Epithelial cell of proximal tubule (primary cell): ENCODE data around the gene CAPS. TPM values are rescaled to one million over a fixed set of nuclear protein-coding genes. Genes with fewer than 3 reads are reported as not detected.
A peak's percentile ranks its signal among the peaks of the same experiment; 100 is the strongest.

Source experiments
- DNase-seq: peaks from one replicate; pipeline ENCODE4 v3.0.0-alpha.2; 2011; ENCODE audit warnings: low read depth
- H3K4me3 ChIP-seq: 2 replicates; pipeline ENCODE4 v1.5.1; 2011; ENCODE audit warnings: low read depth, mild to moderate bottlenecking, low read length
- total RNA-seq: library from RNA; depleted of rRNA; stranded (reverse); fragments of >200 nt; gene quantifications from 2 replicates; pipeline ENCODE4 v1.2.3, GENCODE V29; 2015
- TF ChIP-seq, protein P1 (sequence below): conservative IDR thresholded peaks from 2 replicates; pipeline ENCODE4 v1.5.1; 2012; ENCODE audit warnings: low read depth, mild to moderate bottlenecking, low read length

CAPS gene
- total RNA-seq, 1 donor from 2014 or later = 4.2 TPM

DNA sequence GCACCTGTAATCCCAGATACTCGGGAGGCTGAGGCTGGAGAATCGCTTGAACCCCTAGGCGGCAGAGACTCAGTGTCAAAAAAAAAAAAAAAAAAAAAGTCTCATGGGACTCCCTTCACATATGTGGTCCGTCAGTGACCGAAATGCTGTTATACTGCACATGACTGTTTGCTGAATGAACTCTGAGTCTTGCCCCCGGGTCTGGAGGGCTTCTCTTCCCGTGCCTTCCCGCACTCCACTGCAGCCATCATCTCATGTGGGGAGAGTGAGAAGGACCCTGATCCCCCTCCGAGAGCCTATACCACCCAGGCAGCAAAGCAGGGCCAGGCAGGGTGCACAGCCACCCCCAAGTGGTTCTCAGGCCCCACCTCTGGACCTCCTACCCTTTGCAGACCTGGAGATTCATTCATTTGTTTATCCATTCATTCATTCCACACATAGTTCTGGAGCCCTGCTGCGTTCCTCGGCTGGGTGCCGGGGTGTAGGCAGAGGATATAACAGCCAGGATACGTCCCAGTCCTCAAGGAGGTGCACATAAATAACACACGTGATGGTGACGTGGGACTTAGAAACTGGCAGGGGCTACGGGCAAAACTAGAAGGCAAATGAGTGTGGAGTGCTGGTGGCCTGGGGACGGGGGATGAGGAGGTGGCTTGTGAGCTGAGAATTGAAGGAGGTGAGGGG is 24.6 kb upstream of the CAPS start:
- H3K4me3 ChIP-seq = no peak overlapping the region
- TF ChIP-seq, protein P1, sequence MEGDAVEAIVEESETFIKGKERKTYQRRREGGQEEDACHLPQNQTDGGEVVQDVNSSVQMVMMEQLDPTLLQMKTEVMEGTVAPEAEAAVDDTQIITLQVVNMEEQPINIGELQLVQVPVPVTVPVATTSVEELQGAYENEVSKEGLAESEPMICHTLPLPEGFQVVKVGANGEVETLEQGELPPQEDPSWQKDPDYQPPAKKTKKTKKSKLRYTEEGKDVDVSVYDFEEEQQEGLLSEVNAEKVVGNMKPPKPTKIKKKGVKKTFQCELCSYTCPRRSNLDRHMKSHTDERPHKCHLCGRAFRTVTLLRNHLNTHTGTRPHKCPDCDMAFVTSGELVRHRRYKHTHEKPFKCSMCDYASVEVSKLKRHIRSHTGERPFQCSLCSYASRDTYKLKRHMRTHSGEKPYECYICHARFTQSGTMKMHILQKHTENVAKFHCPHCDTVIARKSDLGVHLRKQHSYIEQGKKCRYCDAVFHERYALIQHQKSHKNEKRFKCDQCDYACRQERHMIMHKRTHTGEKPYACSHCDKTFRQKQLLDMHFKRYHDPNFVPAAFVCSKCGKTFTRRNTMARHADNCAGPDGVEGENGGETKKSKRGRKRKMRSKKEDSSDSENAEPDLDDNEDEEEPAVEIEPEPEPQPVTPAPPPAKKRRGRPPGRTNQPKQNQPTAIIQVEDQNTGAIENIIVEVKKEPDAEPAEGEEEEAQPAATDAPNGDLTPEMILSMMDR = no peak
- DNase-seq = no peak

DNA sequence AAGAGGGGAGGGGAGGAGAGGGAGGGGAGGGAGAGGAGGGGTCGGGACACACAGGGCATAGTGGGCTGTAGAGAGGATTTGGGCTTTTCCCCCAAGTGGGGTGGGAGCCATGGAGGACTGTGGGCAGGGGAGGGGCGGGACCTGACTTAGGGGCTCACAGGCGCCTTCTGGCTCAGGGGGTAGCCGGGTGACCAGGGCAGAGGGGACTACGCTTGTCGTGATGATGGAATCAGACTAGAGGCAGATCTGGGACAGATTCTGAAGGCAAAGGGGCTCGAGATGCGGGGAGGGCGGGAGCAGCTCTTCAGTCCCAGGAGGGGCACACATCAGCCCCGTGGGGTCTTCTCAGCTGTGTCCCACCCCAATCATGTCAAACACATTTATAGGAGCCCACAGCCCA is 24.0 kb upstream of the CAPS start:
- TF ChIP-seq, protein P1 = no peak
- no peak for DNase-seq

DNA sequence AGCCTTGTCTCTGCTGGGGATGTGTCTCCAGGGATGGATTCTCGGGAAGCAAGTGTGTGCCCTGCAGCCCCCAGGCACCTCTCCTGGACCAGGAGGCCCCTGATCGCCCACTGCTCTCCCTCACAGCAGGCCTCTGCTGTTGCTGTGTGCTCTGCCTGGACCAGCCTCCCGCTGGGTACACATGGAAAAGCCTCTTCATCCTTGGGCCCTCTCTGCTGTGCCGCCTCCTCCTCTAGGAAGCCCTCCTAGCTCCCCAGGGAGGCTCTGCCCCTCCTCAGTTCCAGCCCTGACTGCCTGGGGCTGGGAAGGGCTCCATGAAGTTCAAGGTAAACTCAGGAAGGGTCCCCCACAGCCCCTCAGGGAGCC is 22.5 kb upstream of the CAPS start:
- TF ChIP-seq, protein P1 = no peak
- no peak for DNase-seq

More for the DNA sequence above, 24.0 kb upstream of the CAPS start:
- no peak overlapping the region for H3K4me3 ChIP-seq

DNA sequence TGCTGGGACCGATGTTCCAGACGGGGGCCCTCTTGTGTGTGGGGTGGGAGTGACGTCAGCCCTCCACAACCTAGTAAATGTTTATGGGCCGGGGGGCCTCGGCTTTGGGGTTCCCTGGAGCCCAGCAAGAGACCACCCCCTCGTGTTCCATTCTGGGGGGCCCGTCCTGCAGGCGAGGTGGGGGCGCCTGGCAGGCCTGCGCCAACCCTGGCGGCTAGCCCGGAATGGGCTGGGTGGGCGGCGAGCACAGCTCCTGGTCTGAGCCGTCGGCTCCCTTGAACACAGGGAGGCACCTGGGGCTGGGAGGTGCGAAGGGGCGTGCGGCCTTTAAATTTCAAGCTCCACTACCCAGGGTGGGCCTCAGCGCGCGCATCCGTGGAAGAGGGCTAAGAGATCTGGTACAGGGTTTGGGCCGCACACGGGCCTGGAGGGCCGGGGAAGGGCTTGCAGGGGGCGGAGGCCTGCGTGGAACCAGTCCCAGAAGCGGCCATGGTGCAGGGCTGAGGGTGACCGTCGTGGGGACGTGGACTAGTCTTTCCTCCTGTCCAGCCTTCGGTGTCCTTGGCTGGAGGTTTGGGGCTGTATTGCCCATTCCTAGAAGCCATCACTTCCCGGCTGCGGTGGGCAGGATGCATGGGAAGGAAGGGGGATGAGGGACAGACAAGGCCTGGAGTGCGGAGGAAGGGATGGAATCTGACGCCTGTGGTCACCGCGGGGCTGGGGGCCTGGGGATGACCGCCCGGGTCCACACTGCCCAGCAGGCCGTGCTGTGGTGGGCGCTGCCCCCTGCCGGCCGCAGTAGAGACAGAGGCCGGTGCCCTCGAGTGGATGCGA is 21.9 kb upstream of the CAPS start:
- TF ChIP-seq, protein P1 = peak; percentile 87
- no peak for DNase-seq
- H3K4me3 ChIP-seq = no peak overlapping the region

More for the DNA sequence above, 22.5 kb upstream of the CAPS start:
- no peak overlapping the region for H3K4me3 ChIP-seq

DNA sequence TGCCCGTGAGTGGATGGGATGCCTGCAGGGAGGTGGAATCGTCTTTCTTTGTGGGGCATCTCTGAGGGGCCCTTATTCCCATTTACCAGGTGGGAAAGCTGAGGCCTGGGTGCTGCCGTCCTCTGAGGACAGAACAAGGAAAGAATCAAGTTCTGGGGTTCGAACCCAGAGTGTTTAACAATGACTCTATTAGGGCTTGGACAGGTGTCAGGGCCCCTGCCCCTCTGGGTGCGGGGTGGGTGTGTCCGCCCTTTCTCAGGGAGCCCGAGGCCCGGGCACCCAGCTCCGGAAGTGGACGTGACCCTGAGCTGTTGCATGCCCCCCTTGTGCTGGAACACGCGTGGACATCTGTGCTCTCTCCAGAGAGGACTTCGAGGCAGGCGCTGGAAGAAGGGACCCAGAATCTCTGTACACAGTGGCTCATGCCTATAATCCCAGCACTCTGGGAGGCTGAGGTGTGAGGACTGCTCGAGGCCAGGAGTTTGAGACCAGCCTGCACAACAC is 21.2 kb upstream of the CAPS start:
- DNase-seq = no peak
- TF ChIP-seq, protein P1 = no peak
- no peak overlapping the region for H3K4me3 ChIP-seq

- TF ChIP-seq, protein P1 = no peak
- no peak overlapping the region for H3K4me3 ChIP-seq
Measured at GRCh38 chr19:5893296-5893903, 20.7 kb upstream of the CAPS start.

More at GRCh38 chr19:5893296-5893903, 20.7 kb upstream of the CAPS start:
- DNase-seq = no peak
